WTC11 (cell line): ENCODE measurements around the gene DYSF. TPM values are rescaled to one million over a fixed set of nuclear protein-coding genes. Genes with fewer than 3 reads are reported as not detected.

Source experiments
- ATAC-seq: fragments of 200-7000 bp; cut with Tn5 transposase; 2 replicates; pipeline ENCODE4 v1.10.0; 2021; ENCODE audit warnings: mild to moderate bottlenecking, moderate library complexity
- CTCF ChIA-PET: fragments of 300-600 bp; sonication (Branson Sonifier 250); formaldehyde crosslinking; loops from one replicate; lab custom pipeline; 2021; ENCODE audit warnings: antibody characterized with exemption; lab: Charles Lee
- POLR2A ChIA-PET: fragments of 350-600 bp; sonication (Branson Sonifier 250); formaldehyde crosslinking; loops from one replicate; lab custom pipeline; 2021; ENCODE audit warnings: antibody characterized with exemption; lab: Charles Lee
- DNase-seq: peaks from one replicate; pipeline ENCODE4 v3.0.0; 2021; ENCODE audit warnings: low spot score
- H3K27ac Mint-ChIP-seq: 2 replicates; pipeline ENCODE4 v1.8.0; 2021; ENCODE audit warnings: mixed read lengths
- H3K27me3 Mint-ChIP-seq: 2 replicates; pipeline ENCODE4 v1.8.0; 2021; ENCODE audit warnings: low read depth, mild to moderate bottlenecking, moderate library complexity, mixed read lengths
- H3K36me3 Mint-ChIP-seq: 2 replicates; pipeline ENCODE4 v1.8.0; 2021; ENCODE audit warnings: mixed read lengths
- H3K4me1 Mint-ChIP-seq: 2 replicates; pipeline ENCODE4 v1.8.0; 2022; ENCODE audit warnings: mixed read lengths
- H3K4me3 Mint-ChIP-seq: 2 replicates; pipeline ENCODE4 v1.8.0; 2021; ENCODE audit warnings: mild to moderate bottlenecking, moderate library complexity, mixed read lengths
- H3K9me3 Mint-ChIP-seq: 2 replicates; pipeline ENCODE4 v1.8.0; 2021; ENCODE audit warnings: mixed read lengths
- CBFB ChIP-seq: sonication (generic); formaldehyde crosslinking; IDR thresholded peaks from 2 replicates; pipeline ENCODE4 v1.8.1; 2022; ENCODE audit warnings: mild to moderate bottlenecking, low read depth, missing genetic modification reagents
- CTCF ChIP-seq: fragments of 200-600 bp; IDR thresholded peaks from 2 replicates; pipeline ENCODE4 v1.8.0; 2022; ENCODE audit warnings: antibody characterized with exemption
- ETV6 ChIP-seq: sonication (generic); formaldehyde crosslinking; IDR thresholded peaks from 2 replicates; pipeline ENCODE4 v1.8.1; 2022; ENCODE audit warnings: mild to moderate bottlenecking, missing genetic modification reagents
- FOXK1 ChIP-seq: sonication (generic); formaldehyde crosslinking; IDR thresholded peaks from 2 replicates; pipeline ENCODE4 v1.8.0; 2022; ENCODE audit warnings: mild to moderate bottlenecking, moderate library complexity, missing genetic modification reagents
- MXD4 ChIP-seq: fragments of 250-450 bp; sonication (Bioruptor Pico); IDR thresholded peaks from 2 replicates; pipeline ENCODE4 v1.8.0; 2021; ENCODE audit warnings: mild to moderate bottlenecking, moderate library complexity, borderline replicate concordance
- NR1H2 ChIP-seq: sonication (generic); formaldehyde crosslinking; IDR thresholded peaks from 2 replicates; pipeline ENCODE4 v1.9.0; 2021; ENCODE audit warnings: mild to moderate bottlenecking, moderate library complexity, missing genetic modification reagents
- NR3C1 ChIP-seq: sonication (generic); formaldehyde crosslinking; conservative IDR thresholded peaks from 2 replicates; pipeline ENCODE4 v1.8.1; 2023; ENCODE audit warnings: low read depth, mild to moderate bottlenecking, missing genetic modification reagents
- PRDM15 ChIP-seq: sonication (generic); formaldehyde crosslinking; IDR thresholded peaks from 2 replicates; pipeline ENCODE4 v1.8.0; 2022; ENCODE audit warnings: missing genetic modification reagents
- PRRX2 ChIP-seq: fragments of 250-450 bp; sonication (Bioruptor Pico); IDR thresholded peaks from 2 replicates; pipeline ENCODE4 v1.8.0; 2021; ENCODE audit warnings: mild to moderate bottlenecking
- SOX15 ChIP-seq: fragments of 250-450 bp; sonication (Bioruptor Pico); IDR thresholded peaks from 2 replicates; pipeline ENCODE4 v1.9.0; 2021; ENCODE audit warnings: mild to moderate bottlenecking
- SP1 ChIP-seq: sonication (generic); formaldehyde crosslinking; conservative IDR thresholded peaks from 2 replicates; pipeline ENCODE4 v1.8.1; 2022; ENCODE audit warnings: missing genetic modification reagents
- ZNF232 ChIP-seq: sonication (generic); formaldehyde crosslinking; IDR thresholded peaks from 2 replicates; pipeline ENCODE4 v1.8.0; 2022; ENCODE audit warnings: mild to moderate bottlenecking, missing genetic modification reagents
- ZNF317 ChIP-seq: sonication (generic); formaldehyde crosslinking; IDR thresholded peaks from 2 replicates; pipeline ENCODE4 v1.8.1; 2023; ENCODE audit warnings: low read depth, mild to moderate bottlenecking, moderate library complexity, missing genetic modification reagents, borderline replicate concordance
- ZNF425 ChIP-seq: fragments of 250-450 bp; sonication (Bioruptor Pico); conservative IDR thresholded peaks from 2 replicates; pipeline ENCODE4 v1.9.0; 2021; ENCODE audit warnings: mild to moderate bottlenecking
- total RNA-seq: library from RNA; stranded (reverse); gene quantifications from 3 replicates; pipeline ENCODE4 v1.2.3, GENCODE V29; 2021
- TF ChIP-seq, protein P1 (sequence below): fragments of 250-450 bp; sonication (Bioruptor Pico); IDR thresholded peaks from 2 replicates; pipeline ENCODE4 v1.9.0; 2021; ENCODE audit warnings: mild to moderate bottlenecking
- TF ChIP-seq, protein P2 (sequence below): sonication (generic); formaldehyde crosslinking; IDR thresholded peaks from 2 replicates; pipeline ENCODE4 v1.8.0; 2023; ENCODE audit warnings: missing genetic modification reagents
- TF ChIP-seq, protein P3 (sequence below): sonication (generic); formaldehyde crosslinking; IDR thresholded peaks from 2 replicates; pipeline ENCODE4 v1.8.0; 2022; ENCODE audit warnings: mild to moderate bottlenecking, missing genetic modification reagents
- TF ChIP-seq, protein P4 (sequence below): fragments of 250-450 bp; sonication (Bioruptor Pico); IDR thresholded peaks from 2 replicates; pipeline ENCODE4 v1.8.0; 2021; ENCODE audit warnings: mild to moderate bottlenecking

Gene DYSF
- total RNA-seq, 1 experiment from 2014 or later, result 14.8 TPM

DNA sequence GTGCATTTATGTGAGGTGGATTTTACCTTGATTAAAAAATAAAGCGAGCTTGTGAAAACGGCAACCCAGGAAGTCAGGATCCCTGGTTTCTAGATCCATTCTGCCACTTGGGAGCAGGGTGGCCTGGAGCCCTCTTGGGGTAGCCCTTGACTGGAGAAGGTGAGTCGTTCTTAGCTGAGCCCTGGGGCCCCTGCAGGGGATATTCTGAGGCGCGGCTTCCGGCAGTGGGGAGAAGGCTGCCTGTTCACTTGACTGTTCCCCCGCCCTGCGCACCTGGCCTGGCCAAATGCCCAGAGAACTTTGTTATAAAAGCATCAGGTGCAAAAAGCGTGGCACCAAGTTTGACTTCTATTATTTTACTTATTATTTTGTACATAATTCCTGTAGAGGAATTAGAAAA is 221.9 kb downstream of the DYSF start (continued):
- TF ChIP-seq, protein P1, sequence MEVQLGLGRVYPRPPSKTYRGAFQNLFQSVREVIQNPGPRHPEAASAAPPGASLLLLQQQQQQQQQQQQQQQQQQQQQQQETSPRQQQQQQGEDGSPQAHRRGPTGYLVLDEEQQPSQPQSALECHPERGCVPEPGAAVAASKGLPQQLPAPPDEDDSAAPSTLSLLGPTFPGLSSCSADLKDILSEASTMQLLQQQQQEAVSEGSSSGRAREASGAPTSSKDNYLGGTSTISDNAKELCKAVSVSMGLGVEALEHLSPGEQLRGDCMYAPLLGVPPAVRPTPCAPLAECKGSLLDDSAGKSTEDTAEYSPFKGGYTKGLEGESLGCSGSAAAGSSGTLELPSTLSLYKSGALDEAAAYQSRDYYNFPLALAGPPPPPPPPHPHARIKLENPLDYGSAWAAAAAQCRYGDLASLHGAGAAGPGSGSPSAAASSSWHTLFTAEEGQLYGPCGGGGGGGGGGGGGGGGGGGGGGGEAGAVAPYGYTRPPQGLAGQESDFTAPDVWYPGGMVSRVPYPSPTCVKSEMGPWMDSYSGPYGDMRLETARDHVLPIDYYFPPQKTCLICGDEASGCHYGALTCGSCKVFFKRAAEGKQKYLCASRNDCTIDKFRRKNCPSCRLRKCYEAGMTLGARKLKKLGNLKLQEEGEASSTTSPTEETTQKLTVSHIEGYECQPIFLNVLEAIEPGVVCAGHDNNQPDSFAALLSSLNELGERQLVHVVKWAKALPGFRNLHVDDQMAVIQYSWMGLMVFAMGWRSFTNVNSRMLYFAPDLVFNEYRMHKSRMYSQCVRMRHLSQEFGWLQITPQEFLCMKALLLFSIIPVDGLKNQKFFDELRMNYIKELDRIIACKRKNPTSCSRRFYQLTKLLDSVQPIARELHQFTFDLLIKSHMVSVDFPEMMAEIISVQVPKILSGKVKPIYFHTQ (CRISPR knock-in tag), result no peak
- TF ChIP-seq PRDM15 (no peak), SOX15 (CRISPR knock-in tag) (no peak), FOXK1 (CRISPR knock-in tag) (no peak), PRRX2 (CRISPR knock-in tag) (no peak), CTCF (no peak)
- TF ChIP-seq, protein P2, sequence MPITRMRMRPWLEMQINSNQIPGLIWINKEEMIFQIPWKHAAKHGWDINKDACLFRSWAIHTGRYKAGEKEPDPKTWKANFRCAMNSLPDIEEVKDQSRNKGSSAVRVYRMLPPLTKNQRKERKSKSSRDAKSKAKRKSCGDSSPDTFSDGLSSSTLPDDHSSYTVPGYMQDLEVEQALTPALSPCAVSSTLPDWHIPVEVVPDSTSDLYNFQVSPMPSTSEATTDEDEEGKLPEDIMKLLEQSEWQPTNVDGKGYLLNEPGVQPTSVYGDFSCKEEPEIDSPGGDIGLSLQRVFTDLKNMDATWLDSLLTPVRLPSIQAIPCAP (CRISPR knock-in tag), result no peak
- TF ChIP-seq, protein P3, sequence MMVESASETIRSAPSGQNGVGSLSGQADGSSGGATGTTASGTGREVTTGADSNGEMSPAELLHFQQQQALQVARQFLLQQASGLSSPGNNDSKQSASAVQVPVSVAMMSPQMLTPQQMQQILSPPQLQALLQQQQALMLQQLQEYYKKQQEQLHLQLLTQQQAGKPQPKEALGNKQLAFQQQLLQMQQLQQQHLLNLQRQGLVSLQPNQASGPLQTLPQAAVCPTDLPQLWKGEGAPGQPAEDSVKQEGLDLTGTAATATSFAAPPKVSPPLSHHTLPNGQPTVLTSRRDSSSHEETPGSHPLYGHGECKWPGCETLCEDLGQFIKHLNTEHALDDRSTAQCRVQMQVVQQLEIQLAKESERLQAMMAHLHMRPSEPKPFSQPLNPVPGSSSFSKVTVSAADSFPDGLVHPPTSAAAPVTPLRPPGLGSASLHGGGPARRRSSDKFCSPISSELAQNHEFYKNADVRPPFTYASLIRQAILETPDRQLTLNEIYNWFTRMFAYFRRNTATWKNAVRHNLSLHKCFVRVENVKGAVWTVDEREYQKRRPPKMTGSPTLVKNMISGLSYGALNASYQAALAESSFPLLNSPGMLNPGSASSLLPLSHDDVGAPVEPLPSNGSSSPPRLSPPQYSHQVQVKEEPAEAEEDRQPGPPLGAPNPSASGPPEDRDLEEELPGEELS (CRISPR knock-in tag), result no peak

- H3K9me3 Mint-ChIP-seq, result no peaks in the 10 kb centered on the region
- no peaks in the 10 kb centered on the region for H3K27me3 Mint-ChIP-seq
- ChIA-PET POLR2A (no interaction called here), CTCF (interaction anchor here (0.7 kb wide), 1 partner anchor 87 kb away, joined by 3 read pairs; no protein-coding TSS in a partner anchor)
- H3K36me3 Mint-ChIP-seq, result no peaks in the 10 kb centered on the region
- ATAC-seq, result no peak
- no peak overlapping the region for H3K27ac Mint-ChIP-seq
- no peaks in the 10 kb centered on the region for H3K4me1 Mint-ChIP-seq
- no peak for DNase-seq
- no peak overlapping the region for H3K4me3 Mint-ChIP-seq
- TF ChIP-seq CBFB (CRISPR knock-in tag) (no peak), ZNF425 (CRISPR knock-in tag) (no peak), PRDM15 (no peak), SP1 (CRISPR knock-in tag) (no peak), ZNF232 (CRISPR knock-in tag) (no peak), NR3C1 (CRISPR knock-in tag) (no peak), MXD4 (CRISPR knock-in tag) (no peak), ETV6 (CRISPR knock-in tag) (no peak), FOXK1 (CRISPR knock-in tag) (no peak), ZNF317 (CRISPR knock-in tag) (no peak), NR1H2 (CRISPR knock-in tag) (no peak)
- TF ChIP-seq, protein P4, sequence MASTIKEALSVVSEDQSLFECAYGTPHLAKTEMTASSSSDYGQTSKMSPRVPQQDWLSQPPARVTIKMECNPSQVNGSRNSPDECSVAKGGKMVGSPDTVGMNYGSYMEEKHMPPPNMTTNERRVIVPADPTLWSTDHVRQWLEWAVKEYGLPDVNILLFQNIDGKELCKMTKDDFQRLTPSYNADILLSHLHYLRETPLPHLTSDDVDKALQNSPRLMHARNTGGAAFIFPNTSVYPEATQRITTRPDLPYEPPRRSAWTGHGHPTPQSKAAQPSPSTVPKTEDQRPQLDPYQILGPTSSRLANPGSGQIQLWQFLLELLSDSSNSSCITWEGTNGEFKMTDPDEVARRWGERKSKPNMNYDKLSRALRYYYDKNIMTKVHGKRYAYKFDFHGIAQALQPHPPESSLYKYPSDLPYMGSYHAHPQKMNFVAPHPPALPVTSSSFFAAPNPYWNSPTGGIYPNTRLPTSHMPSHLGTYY (CRISPR knock-in tag), result no peak
These were observed 225.5 kb downstream of the DYSF start for GRCh38 chr2:71678874-71679273.
